KG1 (cell line): ENCODE measurements around the gene GTSF1L.

Source experiments
- DNase-seq: peaks from one replicate; lab custom pipeline; 2025; lab: John Stamatoyannopoulos, UW

GTSF1L gene

GRCh38 chr20:43746344-43747137, 19.7 kb upstream of the GTSF1L start:
- DNase-seq: no peak

GRCh38 chr20:43744966-43745730, 18.3 kb upstream of the GTSF1L start:
- DNase-seq: no peak

- no peak for DNase-seq
These were observed 17.4 kb upstream of the GTSF1L start for GRCh38 chr20:43744151-43744611.

- DNase-seq: no peak
These were observed 13.8 kb upstream of the GTSF1L start for GRCh38 chr20:43740642-43741041.

DNA sequence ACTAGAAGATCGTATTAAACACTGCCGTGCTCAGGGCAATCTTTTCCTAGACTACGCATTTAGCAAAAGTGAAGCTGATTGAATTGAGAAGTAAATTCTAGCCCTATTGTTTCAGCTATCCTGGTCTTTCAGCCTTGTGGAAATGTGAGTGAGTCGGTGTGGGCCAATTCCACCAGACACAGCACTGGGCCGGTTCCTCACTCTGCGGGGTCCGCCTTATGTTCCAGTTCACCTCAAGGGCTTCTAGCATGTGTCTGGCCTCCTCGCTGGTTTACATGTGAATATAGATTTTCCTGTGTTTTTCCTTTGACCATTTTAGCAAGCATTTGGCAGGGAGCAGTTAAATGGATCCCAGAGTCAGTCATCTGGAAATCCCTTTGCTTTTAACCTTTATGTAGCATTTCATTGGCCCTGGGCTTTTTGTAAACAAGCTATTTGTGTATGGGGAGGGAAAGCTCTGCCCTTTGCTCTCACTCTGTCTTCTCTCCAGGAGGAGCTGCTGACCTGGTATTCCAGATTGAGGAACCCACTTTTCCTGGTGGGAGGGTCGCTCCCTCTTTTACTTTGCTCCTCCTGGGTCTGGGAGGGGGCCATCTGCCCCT, 12.4 kb upstream of the GTSF1L start:
- no peak for DNase-seq

GRCh38 chr20:43737925-43738324, 11.1 kb upstream of the GTSF1L start:
- no peak for DNase-seq

DNA sequence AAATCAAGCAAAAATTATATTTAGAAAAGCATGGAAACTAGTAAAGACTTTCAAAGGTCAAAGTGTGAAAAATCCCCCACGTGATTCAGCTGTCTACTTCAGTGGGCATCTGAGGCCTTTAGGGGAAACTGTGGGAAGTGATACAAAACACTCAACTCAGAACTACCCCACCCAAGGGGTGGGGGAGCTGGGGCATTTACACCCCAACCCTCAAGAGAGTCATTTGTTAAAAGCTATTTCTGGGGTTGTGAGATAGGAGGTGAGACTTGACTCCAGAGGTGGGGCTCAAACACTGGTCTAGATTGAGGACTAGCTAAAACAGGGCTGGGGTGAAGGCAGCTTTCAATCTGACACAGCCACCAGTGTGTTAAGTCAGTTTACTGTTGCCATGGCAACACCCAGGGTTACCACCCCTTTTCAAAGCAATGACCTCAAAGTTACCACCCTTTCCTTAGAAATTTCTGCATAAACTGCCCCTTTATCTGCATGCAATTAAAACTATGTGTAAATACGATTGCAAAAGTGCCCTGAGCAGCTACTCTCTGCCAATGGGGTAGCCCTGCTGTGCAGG, 9.9 kb upstream of the GTSF1L start:
- DNase-seq: no peak

- DNase-seq: no peak
These were observed 5.1 kb upstream of the GTSF1L start for GRCh38 chr20:43731927-43732326.

DNA sequence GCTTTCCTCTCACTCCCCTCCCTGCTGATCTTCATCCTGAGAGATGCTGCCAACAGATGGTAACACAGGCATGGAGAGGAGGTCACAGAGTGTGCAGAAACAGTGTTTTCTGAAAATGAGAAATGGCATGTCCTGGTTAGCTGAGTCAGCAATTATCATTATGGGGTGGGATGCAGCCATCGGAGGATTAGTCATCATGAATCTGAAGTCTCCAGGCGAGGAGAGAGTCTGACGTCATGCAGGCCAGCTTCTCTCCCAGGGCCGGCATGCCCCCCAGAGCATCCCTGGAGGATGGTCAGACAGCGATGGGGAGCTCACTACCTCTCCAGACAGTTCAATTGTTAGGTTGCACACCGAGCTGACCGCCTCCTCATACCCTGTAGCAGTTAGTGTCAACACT, 4.7 kb upstream of the GTSF1L start:
- DNase-seq: no peak

GRCh38 chr20:43728686-43729255, 2.0 kb upstream of the GTSF1L start:
- no peak for DNase-seq

DNA sequence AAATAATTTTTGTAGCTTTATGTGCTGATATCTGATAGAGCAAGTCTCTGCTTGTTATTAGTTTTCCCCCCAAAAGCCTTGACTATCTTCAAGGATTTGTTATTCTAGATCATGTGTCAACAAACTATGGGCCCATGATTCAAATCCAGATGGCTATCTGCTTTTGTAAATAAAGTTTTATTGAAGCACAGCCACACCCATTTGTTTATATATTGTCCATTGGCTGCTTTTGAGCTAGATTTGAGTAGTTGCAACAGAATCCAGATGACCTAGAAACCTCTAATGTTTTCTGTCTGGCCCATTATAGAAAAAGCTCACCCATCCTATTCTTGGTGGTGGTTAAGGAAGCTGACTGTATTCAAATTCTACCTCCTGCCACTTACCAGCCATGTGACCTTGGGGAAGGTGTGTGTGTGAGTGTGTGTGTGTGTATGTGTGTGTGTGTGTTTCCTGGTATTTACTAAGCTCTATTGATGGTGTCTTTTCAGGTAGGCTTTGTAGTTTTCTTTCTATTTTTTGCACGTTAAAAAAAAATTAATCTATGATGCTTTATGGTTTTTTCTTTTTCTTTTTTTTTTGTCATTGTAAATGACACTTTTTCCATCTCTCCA, 1.3 kb upstream of the GTSF1L start:
- DNase-seq: no peak

- no peak for DNase-seq
These were observed 469 bp downstream of the GTSF1L start for GRCh38 chr20:43726333-43726732.

DNA sequence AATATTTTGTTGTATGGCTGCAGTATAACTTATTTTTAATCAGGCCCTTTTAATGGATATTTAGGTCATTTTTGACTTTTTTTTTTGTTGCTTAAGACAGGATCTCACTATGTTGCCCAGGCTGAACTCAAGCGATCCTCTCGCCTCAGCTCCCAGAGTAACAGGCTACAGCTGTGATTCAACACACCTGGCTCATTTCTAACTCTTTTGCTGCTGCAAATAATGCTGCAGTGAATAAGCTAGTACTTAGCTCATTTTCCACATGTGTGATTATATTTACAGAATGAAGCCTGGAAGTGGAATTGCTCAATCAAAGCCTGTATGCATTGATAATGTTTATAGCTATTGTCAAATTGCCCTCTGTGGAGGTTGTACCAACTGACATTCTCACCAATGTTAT, 1.1 kb downstream of the GTSF1L start:
- DNase-seq: no peak

GRCh38 chr20:43724383-43724782, 2.4 kb downstream of the GTSF1L start:
- no peak for DNase-seq

DNA sequence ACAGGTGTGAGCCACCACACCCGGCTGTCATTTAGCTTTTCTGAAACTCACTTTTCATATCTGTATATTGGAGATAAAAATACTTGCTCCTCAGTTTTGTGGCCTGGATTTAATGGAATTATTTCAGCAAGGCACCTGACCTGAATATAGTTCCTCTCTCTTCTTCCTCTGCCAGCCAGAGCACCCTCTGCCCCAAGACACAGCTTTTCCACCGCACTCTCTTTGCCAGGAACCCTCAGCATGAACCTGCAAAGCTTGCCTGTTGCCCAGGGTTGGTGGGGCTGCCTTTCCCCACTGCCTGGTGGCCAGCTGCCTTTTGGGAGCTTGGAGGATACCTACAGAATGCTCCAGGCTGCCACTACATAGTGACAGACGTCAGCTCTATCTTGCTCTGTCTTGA, 3.1 kb downstream of the GTSF1L start:
- no peak for DNase-seq

GRCh38 chr20:43723186-43723585, 3.6 kb downstream of the GTSF1L start:
- DNase-seq: no peak

- DNase-seq: no peak
These were observed 4.7 kb downstream of the GTSF1L start for GRCh38 chr20:43722153-43722505.

DNA sequence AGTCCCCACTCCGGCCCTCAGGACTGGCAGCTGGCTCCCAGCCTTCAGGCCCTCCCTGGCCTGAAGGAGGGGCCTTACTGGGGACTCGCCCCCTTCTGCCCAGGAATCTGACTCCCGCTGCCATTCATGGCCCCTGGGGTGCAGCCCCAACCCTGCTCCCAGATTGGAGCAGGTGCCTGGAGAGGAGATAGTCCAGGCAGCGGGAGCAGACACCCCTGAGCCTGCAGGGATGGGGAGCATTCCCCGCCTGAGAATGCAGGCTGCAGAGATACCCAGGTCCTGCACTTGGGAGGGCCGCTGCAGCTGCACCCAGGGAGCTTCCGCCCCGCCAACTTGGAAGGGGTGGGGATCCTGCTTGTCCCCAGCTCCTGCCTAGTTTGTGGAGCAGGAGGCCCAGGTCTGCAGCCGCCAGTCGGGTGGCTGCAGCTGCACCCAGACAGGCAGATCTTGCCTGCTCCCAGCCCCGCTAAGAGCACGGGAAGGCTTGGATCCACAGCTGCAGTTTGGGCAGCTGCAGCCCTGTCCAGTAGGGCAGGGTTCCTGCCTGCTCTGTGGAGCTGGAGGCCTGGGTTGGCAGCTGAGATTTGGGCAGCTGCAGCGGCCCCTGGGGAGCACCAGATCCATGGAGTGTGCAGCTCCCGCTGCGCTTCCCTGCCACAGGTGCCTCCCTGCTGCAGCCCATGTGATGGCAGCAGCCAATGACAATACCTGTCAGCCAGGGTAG, 5.2 kb downstream of the GTSF1L start:
- no peak for DNase-seq

GRCh38 chr20:43721097-43721428, 5.7 kb downstream of the GTSF1L start:
- DNase-seq: no peak

- no peak for DNase-seq
These were observed 6.8 kb downstream of the GTSF1L start for GRCh38 chr20:43720007-43720406.

GRCh38 chr20:43717616-43717995, 9.2 kb downstream of the GTSF1L start:
- no peak for DNase-seq
